LNCAP (cell line): ENCODE measurements around the gene WLS.

ENCODE experiments used
- TF ChIP-seq, protein P1 (sequence below): fragments of 450-650 bp; IDR thresholded peaks from 2 replicates; pipeline ENCODE4 v1.5.1; 2017; ENCODE audit warnings: mild to moderate bottlenecking

Gene WLS

DNA sequence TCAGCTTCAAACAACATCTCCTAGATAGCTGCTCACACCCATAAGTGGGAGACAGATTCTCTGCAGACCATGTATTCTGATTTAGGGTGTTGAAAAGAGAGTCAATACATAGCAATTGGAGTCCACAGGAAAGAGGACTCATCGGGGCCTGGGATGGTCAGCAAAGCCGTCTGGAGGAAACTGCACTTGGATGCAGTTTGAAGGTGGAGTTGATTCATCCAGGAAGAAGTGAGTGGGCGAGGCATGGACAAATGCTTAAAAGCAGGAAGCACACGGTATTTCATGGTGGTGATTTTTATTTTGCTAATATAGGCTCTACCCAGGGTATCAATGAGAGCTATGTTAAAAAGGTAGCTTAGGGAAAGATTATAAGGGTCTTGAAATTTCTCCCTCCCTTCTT, 145.1 kb downstream of the WLS start:
- TF ChIP-seq, protein P1, sequence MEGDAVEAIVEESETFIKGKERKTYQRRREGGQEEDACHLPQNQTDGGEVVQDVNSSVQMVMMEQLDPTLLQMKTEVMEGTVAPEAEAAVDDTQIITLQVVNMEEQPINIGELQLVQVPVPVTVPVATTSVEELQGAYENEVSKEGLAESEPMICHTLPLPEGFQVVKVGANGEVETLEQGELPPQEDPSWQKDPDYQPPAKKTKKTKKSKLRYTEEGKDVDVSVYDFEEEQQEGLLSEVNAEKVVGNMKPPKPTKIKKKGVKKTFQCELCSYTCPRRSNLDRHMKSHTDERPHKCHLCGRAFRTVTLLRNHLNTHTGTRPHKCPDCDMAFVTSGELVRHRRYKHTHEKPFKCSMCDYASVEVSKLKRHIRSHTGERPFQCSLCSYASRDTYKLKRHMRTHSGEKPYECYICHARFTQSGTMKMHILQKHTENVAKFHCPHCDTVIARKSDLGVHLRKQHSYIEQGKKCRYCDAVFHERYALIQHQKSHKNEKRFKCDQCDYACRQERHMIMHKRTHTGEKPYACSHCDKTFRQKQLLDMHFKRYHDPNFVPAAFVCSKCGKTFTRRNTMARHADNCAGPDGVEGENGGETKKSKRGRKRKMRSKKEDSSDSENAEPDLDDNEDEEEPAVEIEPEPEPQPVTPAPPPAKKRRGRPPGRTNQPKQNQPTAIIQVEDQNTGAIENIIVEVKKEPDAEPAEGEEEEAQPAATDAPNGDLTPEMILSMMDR, result no peak

DNA sequence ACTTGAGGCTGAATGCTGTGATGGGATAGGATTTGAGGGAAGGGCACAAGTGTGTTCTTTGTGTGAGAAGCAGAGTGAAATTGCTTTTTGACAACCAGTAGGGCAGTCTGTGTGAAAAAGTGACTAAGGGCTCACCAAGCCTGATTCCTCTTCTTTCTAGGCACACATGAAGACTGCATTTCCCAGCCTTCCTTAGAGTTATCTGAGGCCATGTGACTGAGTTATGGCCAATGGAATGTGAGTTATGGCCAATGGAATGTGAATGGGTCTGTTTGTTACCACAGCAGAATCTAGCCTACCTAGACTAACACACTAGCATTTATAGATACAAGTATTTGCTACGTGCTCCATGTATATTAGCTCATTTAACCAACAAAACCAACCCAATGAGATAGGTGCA, 146.6 kb downstream of the WLS start:
- TF ChIP-seq, protein P1, result no peak

DNA sequence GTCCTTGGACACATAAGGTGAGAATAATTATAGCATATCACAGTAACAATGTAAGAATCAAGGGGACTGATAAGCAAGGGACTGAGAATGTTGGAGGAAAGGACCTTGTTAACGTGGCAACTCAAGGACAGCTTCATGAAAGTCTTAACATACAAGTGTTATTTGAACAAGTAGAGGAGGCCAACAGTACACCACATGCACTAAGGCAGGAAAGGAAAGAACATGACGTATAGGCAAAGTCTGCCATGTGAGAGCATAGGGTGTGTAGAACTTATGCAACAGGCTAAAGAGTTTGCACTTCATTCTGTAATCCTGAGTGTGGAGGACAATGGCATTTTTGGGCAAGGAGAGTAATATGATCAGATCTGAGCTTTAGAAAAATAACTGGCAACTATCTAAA, 148.6 kb downstream of the WLS start:
- TF ChIP-seq, protein P1, result no peak

DNA sequence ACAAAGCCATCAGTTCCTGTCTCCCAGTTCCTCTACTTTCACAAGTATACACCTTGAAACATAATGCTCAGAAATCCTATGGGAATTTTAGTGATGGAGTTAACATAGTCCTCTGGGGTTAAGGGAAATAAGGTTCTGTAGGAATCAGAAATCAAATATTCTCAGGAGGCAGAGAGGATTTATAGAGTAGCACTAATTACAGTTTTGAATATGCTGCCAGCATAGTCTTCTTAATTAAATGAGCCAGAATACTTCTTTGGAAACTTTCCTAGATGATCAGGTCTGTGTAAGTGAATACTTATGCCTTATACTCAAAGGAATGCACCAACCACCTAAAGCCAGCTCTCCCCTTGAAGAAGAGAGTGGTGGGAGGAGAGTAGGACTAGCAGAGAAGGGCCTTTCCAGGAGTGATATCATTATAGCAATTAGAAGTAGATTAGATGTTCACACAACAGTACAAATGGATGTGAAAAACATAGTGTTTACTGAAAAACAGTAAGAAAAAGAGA, 150.5 kb downstream of the WLS start:
- TF ChIP-seq, protein P1, result no peak

DNA sequence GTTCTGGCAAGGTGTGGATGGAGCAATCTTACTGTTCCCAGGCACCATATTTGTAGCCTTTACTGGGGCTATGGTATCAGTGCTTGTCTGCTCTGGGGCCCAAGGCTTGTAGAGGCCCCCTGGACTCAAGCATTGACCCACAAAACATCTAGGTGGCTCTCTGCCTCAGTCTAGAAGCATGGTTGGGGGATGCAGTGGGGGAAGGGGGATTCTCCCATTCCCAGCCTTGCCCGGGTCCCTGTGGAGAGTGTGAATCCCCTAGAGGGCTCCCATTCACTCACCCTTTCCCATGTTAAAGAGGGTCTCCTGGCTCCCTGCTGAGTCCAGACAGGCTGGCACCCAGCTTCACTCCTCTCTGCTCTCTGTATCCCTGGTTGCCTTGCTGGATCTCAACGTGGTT, 153.7 kb downstream of the WLS start:
- TF ChIP-seq, protein P1, result no peak
